ENCODE measurements around the gene ZNF385D. TPM values are rescaled to one million over a fixed set of nuclear protein-coding genes. Genes with fewer than 3 reads are reported as not detected.

The ZNF385D gene
- total RNA-seq, 1 experiment from 2014 or later, result 13.0 TPM

GRCh38 chr3:21718943-21719591, 31.9 kb downstream of the ZNF385D start:
- intact Hi-C loops (cut with micrococcal nuclease; ENCODE audit: unreplicated experiment), result no loop called here
- BruUV-seq (replicated peaks), result no TSS peak
- ATAC-seq (no peak), DNase-seq (ENCODE audit: low read depth, low spot score) (no peak)
- in situ Hi-C loops (cut with HindIII; ENCODE audit: low pct_unique_long_range_greater_than_20kb, low sequenced_read_pairs), result no loop called here
- Histone ChIP-seq H3K27me3 (ENCODE audit: control insufficient read depth, insufficient read depth, low read length) (no peaks in the 10 kb centered on the region), H3K4me3 (ENCODE audit: low read depth in 2 of 2, low read length in 2 of 2) (no peak overlapping the region), H3K36me3 (ENCODE audit: control insufficient read depth, insufficient read depth, low read length) (no peaks in the 10 kb centered on the region), H3K4me1 (ENCODE audit: control insufficient read depth, insufficient read depth, low read length) (no peaks in the 10 kb centered on the region), H3K9me3 (ENCODE audit: control insufficient read depth, insufficient read depth, low read depth, low read length) (no peaks in the 10 kb centered on the region), H3K27ac (ENCODE audit: low read length) (no peak overlapping the region)
- ChIA-PET CTCF (no interaction called here), POLR2A (no interaction called here)
- TF ChIP-seq, protein P1, sequence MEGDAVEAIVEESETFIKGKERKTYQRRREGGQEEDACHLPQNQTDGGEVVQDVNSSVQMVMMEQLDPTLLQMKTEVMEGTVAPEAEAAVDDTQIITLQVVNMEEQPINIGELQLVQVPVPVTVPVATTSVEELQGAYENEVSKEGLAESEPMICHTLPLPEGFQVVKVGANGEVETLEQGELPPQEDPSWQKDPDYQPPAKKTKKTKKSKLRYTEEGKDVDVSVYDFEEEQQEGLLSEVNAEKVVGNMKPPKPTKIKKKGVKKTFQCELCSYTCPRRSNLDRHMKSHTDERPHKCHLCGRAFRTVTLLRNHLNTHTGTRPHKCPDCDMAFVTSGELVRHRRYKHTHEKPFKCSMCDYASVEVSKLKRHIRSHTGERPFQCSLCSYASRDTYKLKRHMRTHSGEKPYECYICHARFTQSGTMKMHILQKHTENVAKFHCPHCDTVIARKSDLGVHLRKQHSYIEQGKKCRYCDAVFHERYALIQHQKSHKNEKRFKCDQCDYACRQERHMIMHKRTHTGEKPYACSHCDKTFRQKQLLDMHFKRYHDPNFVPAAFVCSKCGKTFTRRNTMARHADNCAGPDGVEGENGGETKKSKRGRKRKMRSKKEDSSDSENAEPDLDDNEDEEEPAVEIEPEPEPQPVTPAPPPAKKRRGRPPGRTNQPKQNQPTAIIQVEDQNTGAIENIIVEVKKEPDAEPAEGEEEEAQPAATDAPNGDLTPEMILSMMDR (IDR thresholded peaks at IDR 0.05), result no peak
- TF ChIP-seq TCF7L2 (IDR thresholded peaks at IDR 0.05; ENCODE audit: low read depth, low read length) (no peak), SIN3A (IDR thresholded peaks at IDR 0.05; ENCODE audit: borderline replicate concordance, insufficient read depth, low read depth, low read length) (no peak), REST (IDR thresholded peaks at IDR 0.05; ENCODE audit: insufficient read depth in 1 of 2, low read depth in 2 of 2, low read length in 1 of 2) (no peak), POLR2AphosphoS5 (IDR thresholded peaks at IDR 0.05; ENCODE audit: low read depth, low read length) (no peak)

DNA sequence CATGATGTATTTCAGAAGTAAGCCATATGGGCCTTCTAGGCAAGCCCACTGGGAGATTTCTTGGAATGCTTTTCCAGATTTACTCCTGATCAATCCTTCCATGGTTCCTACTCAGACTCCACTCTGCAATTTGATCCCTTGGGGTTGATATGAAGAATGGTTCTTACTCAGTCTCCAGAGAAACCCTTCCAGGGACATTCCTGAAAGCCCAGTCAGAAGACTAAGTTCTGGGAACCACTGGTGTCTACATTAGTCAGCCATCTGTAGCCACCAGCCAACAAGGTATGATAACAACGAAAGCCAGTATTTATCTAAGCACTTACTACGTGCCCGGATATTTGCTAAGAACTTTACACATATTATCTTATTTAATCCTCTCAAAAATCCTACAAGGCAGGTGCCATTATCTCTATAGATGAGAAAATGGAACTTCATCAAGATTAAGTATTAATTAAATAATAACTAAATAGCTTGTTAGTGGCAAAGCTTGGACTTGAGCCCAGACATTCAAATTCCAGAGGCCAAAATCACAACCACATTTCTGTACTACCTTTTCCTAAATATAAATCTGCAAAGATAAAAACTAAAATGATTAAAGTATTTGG, 32.7 kb downstream of the ZNF385D start:
- POLR2A ChIA-PET, result no interaction called here
- Histone ChIP-seq H3K27ac (ENCODE audit: low read length) (no peak overlapping the region; the same call in 1 of the 2 replicates), H3K27me3 (ENCODE audit: control insufficient read depth, insufficient read depth, low read length) (no peaks in the 10 kb centered on the region), H3K4me3 (ENCODE audit: low read depth in 2 of 2, low read length in 2 of 2) (no peak overlapping the region), H3K4me1 (ENCODE audit: control insufficient read depth, insufficient read depth, low read length) (no peaks in the 10 kb centered on the region), H3K9me3 (ENCODE audit: control insufficient read depth, insufficient read depth, low read depth, low read length) (no peaks in the 10 kb centered on the region), H3K36me3 (ENCODE audit: control insufficient read depth, insufficient read depth, low read length) (no peaks in the 10 kb centered on the region)
- DNase-seq (ENCODE audit: low read depth, low spot score) (peak; percentile 32), ATAC-seq (peak; percentile 78; the same call in 1 of the 2 replicates)
- CTCF ChIA-PET, result no interaction called here
- in situ Hi-C loops (cut with HindIII; ENCODE audit: low pct_unique_long_range_greater_than_20kb, low sequenced_read_pairs), result no loop called here
- TF ChIP-seq POLR2AphosphoS5 (IDR thresholded peaks at IDR 0.05; ENCODE audit: low read depth, low read length), result no peak
- no peak for TF ChIP-seq REST (IDR thresholded peaks at IDR 0.05; ENCODE audit: insufficient read depth in 1 of 2, low read depth in 2 of 2, low read length in 1 of 2)
- TF ChIP-seq, protein P1 (IDR thresholded peaks at IDR 0.05), result no peak
- no TSS peak for BruUV-seq (replicated peaks)
- intact Hi-C loops (cut with micrococcal nuclease; ENCODE audit: unreplicated experiment), result no loop called here
